ENCODE results near the gene TBCEL.
"Not testable (repeated sequence)": the region's sequence is repeated elsewhere in the genome, so short reads cannot be mapped to it uniquely, and the experiment has no call there.

Gene TBCEL

GRCh38 chr11:121109471-121109870, 85.6 kb downstream of the TBCEL start:
- no peak for DNase-seq

- no peak for DNase-seq
These were observed 86.1 kb downstream of the TBCEL start for GRCh38 chr11:121109916-121110586.

GRCh38 chr11:121110871-121111724, 87.2 kb downstream of the TBCEL start:
- DNase-seq: no peak

GRCh38 chr11:121112498-121113455, 88.9 kb downstream of the TBCEL start:
- peak; percentile 76 for DNase-seq

GRCh38 chr11:121113611-121114010, 89.7 kb downstream of the TBCEL start:
- DNase-seq: no peak

- not testable (repeated sequence) for DNase-seq
These were observed 91.1 kb downstream of the TBCEL start for GRCh38 chr11:121115024-121115423.

GRCh38 chr11:121117788-121118187, 93.9 kb downstream of the TBCEL start:
- DNase-seq: peak; percentile 5

- DNase-seq: peak; percentile 20
These were observed 95.5 kb downstream of the TBCEL start for GRCh38 chr11:121119440-121119839.

- DNase-seq: no peak
These were observed 98.4 kb downstream of the TBCEL start for GRCh38 chr11:121122328-121122727.

GRCh38 chr11:121123496-121124069, 99.7 kb downstream of the TBCEL start:
- no peak for DNase-seq

GRCh38 chr11:121127809-121128208, 103.9 kb downstream of the TBCEL start:
- DNase-seq: no peak

GRCh38 chr11:121129362-121130340, 105.7 kb downstream of the TBCEL start:
- no peak for DNase-seq

GRCh38 chr11:121131656-121132055, 107.8 kb downstream of the TBCEL start:
- no peak for DNase-seq

- DNase-seq: no peak
These were observed 108.5 kb downstream of the TBCEL start for GRCh38 chr11:121132211-121132976.

- no peak for DNase-seq
These were observed 110.9 kb downstream of the TBCEL start for GRCh38 chr11:121134741-121135312.

- DNase-seq: no peak
These were observed 113.1 kb downstream of the TBCEL start for GRCh38 chr11:121137005-121137404.

- DNase-seq: no peak
These were observed 114.4 kb downstream of the TBCEL start for GRCh38 chr11:121138259-121138658.

GRCh38 chr11:121140369-121140768, 116.5 kb downstream of the TBCEL start:
- no peak for DNase-seq

Measured in fibroblast of skin of abdomen (primary cell).